Stimulated activated CD4-positive, alpha-beta T cell treated with anti-CD3 and anti-CD28 coated beads, Interleukin-12 subunit alpha, Interleukin-12 subunit beta, amount 100 ng/mL, for 4 hours (primary cell): ENCODE results near the gene DMGDH.

Experiments used
- DNase-seq: peaks from one replicate; pipeline ENCODE4 v3.0.0-alpha.2; 2020

Gene DMGDH

GRCh38 chr5:79069488-79070349 lies at the start of gene DMGDH, which contains the start of gene BHMT2:
Gene DMGDH (minus strand): TSS chr5:79069674. CDS start chr5:79069620, 54 bp downstream.
Gene BHMT2 (plus strand): TSS chr5:79069767. CDS start chr5:79069783, 16 bp downstream.
- DNase-seq = no peak

DNA sequence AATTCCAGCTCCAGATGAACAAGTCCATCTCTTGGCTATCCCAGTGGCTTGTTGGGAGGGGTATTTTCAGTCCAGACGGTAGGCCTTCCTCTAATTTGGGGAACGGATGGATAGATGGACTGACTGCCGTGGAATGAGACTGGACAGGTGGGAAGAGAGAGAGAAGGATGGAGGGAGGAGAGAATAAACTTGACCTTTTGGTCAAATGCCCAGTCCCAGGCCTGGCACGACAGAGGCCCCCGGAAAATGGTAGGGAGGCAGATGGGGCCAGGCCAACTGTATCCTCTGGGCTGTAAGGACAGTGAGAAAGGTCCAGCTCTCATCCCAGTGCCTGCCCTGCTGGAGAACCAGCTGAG lies 43.2 kb upstream of the DMGDH start:
- no peak for DNase-seq

DNA sequence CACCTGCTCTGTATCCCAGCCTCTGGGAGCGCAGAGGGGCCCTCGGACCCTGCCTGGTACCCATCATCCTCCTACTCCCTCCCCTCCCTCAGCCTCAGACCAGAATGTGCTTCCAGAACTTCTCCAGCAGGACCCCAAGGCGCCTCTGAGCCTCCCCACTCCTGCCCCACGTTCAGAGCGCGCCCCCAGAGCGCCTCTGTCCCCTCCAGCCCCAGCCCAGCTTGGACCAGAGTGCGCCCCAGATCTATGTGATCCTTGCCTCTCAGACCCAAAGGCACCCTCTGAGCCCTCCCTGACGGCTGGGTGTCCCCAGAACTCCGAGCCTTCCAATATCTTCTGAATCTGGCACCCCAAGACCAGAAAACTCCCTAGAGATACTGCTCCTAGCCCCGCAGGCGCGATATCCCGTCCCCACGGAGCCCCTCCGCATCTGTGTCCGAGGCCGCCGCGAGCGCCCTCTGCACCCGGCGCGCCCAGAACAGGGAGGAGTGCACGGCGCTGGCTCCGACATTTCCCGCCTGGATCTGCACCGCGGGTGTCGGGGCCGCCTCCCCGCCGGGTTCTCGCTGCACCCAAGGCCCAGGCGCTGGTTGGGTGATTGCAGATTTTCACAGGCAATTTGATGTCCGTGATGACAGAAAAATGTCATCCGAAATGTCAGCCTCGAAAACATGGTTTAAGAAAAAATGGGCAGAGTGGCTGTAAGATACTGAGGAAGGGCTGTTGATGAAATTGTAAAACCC lies 42.7 kb upstream of the DMGDH start:
- DNase-seq = no peak

- no peak for DNase-seq
Measured at GRCh38 chr5:79111387-79111959, 42.0 kb upstream of the DMGDH start, which contains the start of gene BHMT. Gene BHMT (plus strand): TSS chr5:79111809. CDS start chr5:79111886, 77 bp downstream.

DNA sequence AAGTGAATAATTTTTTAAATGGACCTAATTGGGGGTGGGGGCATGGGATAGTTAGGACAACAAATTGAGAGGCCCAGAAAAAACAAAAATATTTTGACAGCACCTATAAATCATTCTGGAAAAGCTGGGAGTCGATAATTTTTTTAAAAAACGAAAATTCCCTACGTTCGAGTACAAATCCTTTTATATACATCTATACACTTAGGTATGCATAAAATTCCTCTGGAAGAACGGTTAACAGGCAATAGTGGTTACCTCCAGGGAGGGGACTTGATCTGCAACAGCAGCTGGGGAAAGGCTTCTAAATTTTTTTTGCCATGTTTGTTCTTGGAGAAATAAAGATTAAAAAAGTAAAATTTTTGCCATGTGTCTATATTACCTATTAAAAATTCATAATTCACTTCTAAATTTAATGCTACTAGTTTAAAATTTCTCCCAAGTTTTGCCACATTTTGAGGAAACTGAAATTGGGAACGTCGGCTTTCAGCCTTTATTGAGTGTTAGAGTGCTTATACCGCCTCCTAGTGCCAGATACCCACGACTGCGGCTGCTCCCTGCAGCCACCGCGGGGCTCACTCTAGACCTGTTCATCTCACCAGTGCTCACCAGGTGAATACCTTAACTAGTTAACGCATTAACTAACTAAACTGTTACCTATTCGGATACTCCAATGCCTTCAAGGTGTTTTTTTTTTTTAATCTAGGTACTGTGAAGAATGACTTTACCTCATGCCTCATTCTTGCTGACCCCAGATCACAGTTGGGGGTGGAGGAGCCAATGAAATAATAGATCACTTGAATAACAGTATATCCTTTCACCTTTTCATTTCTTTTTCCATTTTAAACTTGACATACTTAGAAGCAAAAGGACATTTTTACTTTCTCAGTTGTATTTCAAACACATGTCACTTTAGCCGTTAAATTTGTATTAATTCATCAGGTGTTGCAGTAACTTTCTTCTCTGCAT lies 40.3 kb upstream of the DMGDH start:
- peak; percentile 19 for DNase-seq

- no peak for DNase-seq
Measured at GRCh38 chr5:79108792-79109191, 39.3 kb upstream of the DMGDH start.

DNA sequence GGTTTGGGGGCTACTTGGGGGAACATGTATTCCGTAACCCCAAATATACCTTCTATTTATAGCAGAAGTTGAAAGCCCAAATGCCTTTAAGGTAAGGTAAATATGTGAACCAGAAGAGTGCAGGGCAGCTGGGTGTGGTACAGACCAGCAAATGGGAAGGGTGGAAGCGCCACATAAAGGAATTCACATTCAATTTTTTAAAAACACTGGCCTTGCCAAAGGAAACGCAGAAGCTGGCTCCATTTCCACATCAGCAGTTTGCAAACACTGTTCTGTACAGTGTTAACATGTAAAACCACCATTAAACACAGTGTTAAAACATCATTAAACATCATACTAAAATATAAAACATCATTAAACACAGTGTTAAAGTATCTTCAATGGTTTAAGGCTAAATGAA lies 38.6 kb upstream of the DMGDH start:
- no peak for DNase-seq

- no peak for DNase-seq
Measured at GRCh38 chr5:79107020-79107796, 37.7 kb upstream of the DMGDH start.

DNA sequence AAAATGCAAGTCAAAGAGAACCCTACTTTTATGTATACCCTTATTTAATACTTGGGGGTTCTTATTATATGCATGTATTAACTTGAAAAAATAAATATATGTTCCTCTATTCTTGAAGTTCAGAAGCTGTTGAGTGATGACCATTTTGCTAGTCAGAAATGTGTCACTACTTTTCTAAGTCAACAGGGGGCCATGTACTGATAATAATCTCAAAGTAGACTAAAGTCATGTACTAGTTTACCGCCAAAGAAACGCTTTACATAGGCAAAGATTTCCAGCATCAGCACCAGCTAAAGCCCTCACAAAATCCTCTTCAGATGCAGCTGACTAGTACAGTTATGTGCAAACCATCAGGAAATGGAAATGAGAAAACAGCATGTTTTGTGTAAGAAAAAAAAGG lies 36.4 kb upstream of the DMGDH start:
- DNase-seq = no peak

- DNase-seq = no peak
Measured at GRCh38 chr5:79093762-79094161, 24.3 kb upstream of the DMGDH start.

DNA sequence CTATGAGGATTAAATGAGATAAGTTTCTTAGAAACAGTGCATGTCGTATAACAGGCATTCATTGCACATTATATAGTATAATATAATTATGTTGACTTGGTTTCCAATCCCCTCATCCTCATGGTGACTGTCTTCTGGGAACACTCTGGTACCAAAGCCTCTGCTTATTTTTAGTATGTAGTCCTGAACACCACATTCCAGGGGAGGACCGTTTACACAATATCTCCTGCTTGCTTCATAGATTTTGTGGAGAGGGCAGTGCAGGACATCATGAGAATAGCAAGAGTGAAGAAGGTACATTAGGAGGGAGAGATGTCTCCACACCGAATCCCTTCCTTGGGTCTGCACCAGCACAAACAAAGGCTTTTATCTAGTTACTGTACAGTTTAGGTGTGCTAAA lies 21.6 kb upstream of the DMGDH start:
- no peak for DNase-seq

DNA sequence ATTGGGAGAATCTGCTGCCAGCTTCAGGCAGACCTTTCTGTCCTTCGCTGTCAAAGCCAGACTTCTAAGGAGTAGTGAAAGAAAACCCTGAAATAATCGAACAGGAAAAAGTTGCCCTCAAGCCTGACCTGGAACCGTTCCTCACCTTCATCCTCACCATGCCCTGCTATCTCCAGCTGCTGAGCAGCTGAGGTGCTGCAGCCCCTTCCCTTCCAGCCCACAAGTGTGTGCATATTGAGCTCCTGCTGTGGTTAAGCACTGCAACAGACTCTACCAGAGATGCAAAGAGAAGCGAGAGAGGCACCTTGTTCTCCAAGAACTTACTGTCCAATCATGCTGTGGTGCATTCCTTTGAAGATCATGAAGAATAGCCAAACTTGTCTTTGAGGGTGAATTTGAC lies 19.0 kb upstream of the DMGDH start:
- DNase-seq = no peak

DNA sequence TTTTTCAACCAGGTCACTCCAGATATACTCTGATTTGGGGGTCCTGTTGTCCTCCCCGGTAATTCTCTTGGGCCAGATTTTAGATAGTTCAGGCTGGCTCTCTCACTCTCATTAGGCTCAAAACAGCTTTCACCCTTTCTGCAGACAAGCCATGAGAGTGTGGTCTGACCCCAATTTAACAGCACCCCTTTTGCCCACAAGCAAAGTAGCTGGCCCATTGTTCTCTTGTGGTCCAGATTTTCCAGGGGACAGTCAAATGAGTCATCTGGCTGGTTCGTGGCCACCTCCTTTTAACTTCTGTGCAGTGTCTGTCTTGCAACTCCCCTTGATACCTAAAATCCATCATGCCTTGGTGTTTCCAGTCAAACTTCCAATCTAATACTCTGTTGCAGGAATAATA lies 16.6 kb upstream of the DMGDH start:
- DNase-seq = no peak

GRCh38 chr5:79081779-79082178 lies 12.3 kb upstream of the DMGDH start:
- no peak for DNase-seq

DNA sequence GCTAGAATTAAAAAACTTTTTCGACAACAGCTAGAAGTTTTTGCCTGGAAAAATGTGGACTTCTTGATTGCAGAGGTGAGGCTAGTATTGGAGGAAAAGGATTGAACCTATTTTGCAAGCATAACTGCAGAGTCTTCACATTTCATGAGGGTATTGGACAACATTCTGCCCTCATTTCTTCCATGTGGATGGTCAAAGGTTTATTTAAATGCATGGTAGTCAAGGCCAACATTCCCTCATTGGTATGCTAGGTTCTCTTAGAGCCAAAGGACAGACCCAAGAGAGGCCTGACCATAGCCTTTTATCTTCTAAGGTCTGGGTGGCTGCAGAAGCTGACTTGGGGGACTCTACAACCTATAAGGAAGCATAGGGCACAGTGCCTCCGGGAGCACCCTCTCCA lies 11.3 kb upstream of the DMGDH start:
- no peak for DNase-seq

- DNase-seq = no peak
Measured at GRCh38 chr5:79077680-79078365, 8.3 kb upstream of the DMGDH start.

DNA sequence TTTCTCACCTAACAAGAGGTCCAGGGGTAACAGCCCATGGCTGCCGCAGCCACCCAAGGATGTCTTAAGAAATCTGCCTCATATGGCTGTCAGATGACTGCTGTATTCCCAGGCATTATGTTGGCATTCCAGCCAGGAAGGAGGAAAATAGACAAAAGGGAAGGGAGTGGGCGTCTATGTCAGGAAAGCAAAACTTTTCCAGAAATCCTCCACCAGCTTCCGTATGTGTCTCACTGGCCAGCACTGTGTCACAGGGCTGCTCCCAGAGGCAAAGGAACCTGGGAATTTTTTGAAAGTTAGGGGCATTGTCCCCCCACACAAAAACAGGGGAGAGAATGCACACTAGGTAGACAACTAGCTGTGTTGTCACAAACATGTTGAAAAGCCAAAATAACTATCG lies 7.3 kb upstream of the DMGDH start:
- DNase-seq = no peak

DNA sequence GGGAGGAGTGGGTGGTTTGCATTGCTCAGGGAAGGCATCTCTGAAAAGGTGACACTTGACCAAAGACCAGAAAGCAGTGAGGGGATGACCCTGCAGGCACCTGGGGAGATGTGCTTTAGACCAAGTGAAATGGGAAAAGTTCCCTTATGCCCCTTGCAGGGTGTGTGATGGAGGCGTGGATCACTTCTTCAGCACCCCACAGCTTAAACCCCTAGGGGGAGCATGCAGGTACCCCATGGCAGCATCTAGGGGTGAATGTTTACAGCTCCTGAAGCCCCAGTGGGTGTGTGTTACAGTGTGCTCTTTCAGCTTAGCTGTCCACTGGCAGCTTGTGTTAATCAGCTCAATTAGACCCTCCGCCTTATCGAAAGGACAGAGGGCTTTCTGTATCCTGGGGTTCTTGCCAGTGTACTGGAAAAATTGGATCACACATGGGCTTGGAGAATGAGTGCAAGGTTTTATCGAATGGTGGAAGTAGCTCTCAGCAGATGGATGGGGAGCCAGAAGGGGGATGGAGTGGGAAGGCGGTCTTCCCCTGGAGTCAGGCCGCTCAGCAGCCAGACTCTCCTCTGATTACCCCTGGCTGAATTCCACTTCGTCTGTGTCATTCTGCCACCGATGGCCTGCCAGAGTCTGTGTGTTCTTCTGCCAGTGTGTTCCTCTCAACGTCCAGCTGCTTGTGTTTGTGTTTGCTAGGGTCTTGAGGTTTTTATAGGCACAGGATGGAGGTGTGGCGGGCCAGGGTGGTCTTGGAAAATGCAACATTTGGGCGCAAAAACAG lies 6.4 kb upstream of the DMGDH start:
- no peak for DNase-seq

DNA sequence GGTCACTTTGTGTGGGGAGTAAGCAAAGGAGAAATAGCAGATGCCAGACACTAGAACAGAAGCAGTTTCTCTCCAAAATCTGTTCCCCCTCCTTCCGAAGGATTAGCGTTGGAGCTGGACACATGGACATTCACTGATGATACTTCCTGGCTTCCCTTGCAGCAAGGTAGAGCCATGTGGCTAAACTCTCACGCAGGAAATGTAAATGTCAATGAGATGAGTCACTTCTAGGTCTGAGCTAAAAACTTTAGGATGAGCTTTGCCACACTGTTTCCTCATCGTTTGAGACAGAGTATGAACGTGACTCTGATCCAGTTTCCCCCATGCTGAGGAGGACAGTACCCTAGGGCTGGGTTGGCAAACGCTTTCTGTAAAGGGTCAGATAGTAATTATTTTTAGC lies 5.2 kb upstream of the DMGDH start:
- no peak for DNase-seq

DNA sequence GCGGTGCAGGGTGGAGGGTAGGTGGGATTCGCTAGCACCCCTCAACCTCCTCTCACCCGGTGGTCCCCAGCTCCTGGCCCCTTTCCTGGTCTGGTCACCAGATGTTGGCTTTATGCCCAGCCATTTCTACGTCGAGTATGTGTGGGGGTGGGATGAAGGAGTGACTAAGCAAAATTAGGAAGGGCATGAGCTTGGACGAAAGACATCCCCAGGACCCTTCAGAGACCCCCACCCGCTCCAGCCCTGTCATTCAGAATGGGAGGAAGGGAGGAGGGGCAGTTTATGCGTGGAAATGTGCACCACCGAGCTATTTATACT lies 835 bp upstream of the DMGDH start:
- DNase-seq = no peak

- DNase-seq = no peak
Measured at GRCh38 chr5:79062436-79062835, 7.0 kb downstream of the DMGDH start.
